ENCODE results near the gene ICAM4. TPM values are rescaled to one million over a fixed set of nuclear protein-coding genes. Genes with fewer than 3 reads are reported as not detected.
"Not testable (repeated sequence)": the region's sequence is repeated elsewhere in the genome, so short reads cannot be mapped to it uniquely, and the experiment has no call there.

ICAM4 gene
- total and polyA plus RNA-seq, 2 donors from 2014 or later: 0.85 to 1.1 TPM

GRCh38 chr19:10333758-10334587 is 47.2 kb downstream of the ICAM4 start:
- intact Hi-C loops (cut with DNase I): no loop called here
- peak in 2 of 5 donors; percentile 9 to 19 for DNase-seq
- Histone ChIP-seq H3K27me3 (ENCODE audit: control insufficient read depth, insufficient read depth, low read length) (no peaks in the 10 kb centered on the region), H3K4me1 (ENCODE audit: control insufficient read depth in 2 of 3, insufficient read depth in 2 of 3, low read depth in 1 of 3, low read length in 3 of 3) (peaks cover 0 to 21% (median 6%) of the 10 kb centered on the region in 3 donors), H3K36me3 (ENCODE audit: control insufficient read depth in 2 of 3, insufficient read depth in 3 of 3, low read length in 3 of 3) (peaks cover 0 to 6% (median 4%) of the 10 kb centered on the region in 3 donors), H3K9ac (ENCODE audit: low read length in 3 of 3) (peak overlapping the region; percentile 65 to 80 (median 72)), H3K4me3 (ENCODE audit: low read length in 3 of 3) (peak overlapping the region; percentile 71 to 98 (median 95)), H3K27ac (ENCODE audit: low read depth in 2 of 2, low read length in 2 of 2) (peak overlapping the region; percentile 85 to 86), H3K9me3 (ENCODE audit: control insufficient read depth in 2 of 3, insufficient read depth in 1 of 3, low read length in 3 of 3) (no peaks in the 10 kb centered on the region)
- FAIRE-seq: no peak
- no peak for TF ChIP-seq CTCF (IDR thresholded peaks at IDR 0.05; ENCODE audit: borderline replicate concordance, extremely low read depth, insufficient read depth)

- Histone ChIP-seq H3K4me3 (ENCODE audit: low read length in 3 of 3) (peak overlapping the region; percentile 71 to 98 (median 95)), H3K27me3 (ENCODE audit: control insufficient read depth, insufficient read depth, low read length) (no peaks in the 10 kb centered on the region), H3K27ac (ENCODE audit: low read depth in 2 of 2, low read length in 2 of 2) (peak overlapping the region; percentile 74 to 85), H3K9ac (ENCODE audit: low read length in 3 of 3) (peak overlapping the region; percentile 37 to 80 (median 72)), H3K9me3 (ENCODE audit: control insufficient read depth in 2 of 3, insufficient read depth in 1 of 3, low read length in 3 of 3) (no peaks in the 10 kb centered on the region), H3K4me1 (ENCODE audit: control insufficient read depth in 2 of 3, insufficient read depth in 2 of 3, low read depth in 1 of 3, low read length in 3 of 3) (peaks cover 0 to 21% (median 6%) of the 10 kb centered on the region in 3 donors), H3K36me3 (ENCODE audit: control insufficient read depth in 2 of 3, insufficient read depth in 3 of 3, low read length in 3 of 3) (peaks cover 0 to 6% (median 4%) of the 10 kb centered on the region in 3 donors)
- FAIRE-seq (peak; percentile 74), DNase-seq (peak; percentile 93 to 98 (median 95))
- intact Hi-C loops (cut with DNase I): no loop called here
- TF ChIP-seq CTCF (IDR thresholded peaks at IDR 0.05; ENCODE audit: borderline replicate concordance, extremely low read depth, insufficient read depth): peak; percentile 18
These were observed 48.0 kb downstream of the ICAM4 start for GRCh38 chr19:10334588-10335351.

GRCh38 chr19:10335352-10335985 is 48.7 kb downstream of the ICAM4 start:
- no peak overlapping the region for H3K9ac ChIP-seq (ENCODE audit: low read length in 3 of 3)
- peak overlapping the region in 1 of 3 donors; percentile 98 for H3K4me3 ChIP-seq (ENCODE audit: low read length in 3 of 3)
- FAIRE-seq (no peak), DNase-seq (peak in 1 of 5 donors; percentile 65)
- peaks cover 0 to under 1% (median 0%) of the 10 kb centered on the region in 3 donors for H3K36me3 ChIP-seq (ENCODE audit: control insufficient read depth in 2 of 3, insufficient read depth in 3 of 3, low read length in 3 of 3)
- peaks cover 0 to 21% (median 6%) of the 10 kb centered on the region in 3 donors for H3K4me1 ChIP-seq (ENCODE audit: control insufficient read depth in 2 of 3, insufficient read depth in 2 of 3, low read depth in 1 of 3, low read length in 3 of 3)
- H3K9me3 ChIP-seq (ENCODE audit: control insufficient read depth in 2 of 3, insufficient read depth in 1 of 3, low read length in 3 of 3): no peaks in the 10 kb centered on the region
- no peak for TF ChIP-seq CTCF (IDR thresholded peaks at IDR 0.05; ENCODE audit: borderline replicate concordance, extremely low read depth, insufficient read depth)
- intact Hi-C loops (cut with DNase I): no loop called here
- H3K27me3 ChIP-seq (ENCODE audit: control insufficient read depth, insufficient read depth, low read length): no peaks in the 10 kb centered on the region
- no peak overlapping the region for H3K27ac ChIP-seq (ENCODE audit: low read depth in 2 of 2, low read length in 2 of 2)

GRCh38 chr19:10336725-10337124 is 50.0 kb downstream of the ICAM4 start:
- peaks cover 0 to 21% (median 6%) of the 10 kb centered on the region in 3 donors for H3K4me1 ChIP-seq (ENCODE audit: control insufficient read depth in 2 of 3, insufficient read depth in 2 of 3, low read depth in 1 of 3, low read length in 3 of 3)
- not testable (repeated sequence) for H3K4me3 ChIP-seq (ENCODE audit: low read length in 3 of 3); FAIRE-seq

More at GRCh38 chr19:10336725-10337124, 50.0 kb downstream of the ICAM4 start:
- H3K36me3 ChIP-seq (ENCODE audit: control insufficient read depth in 2 of 3, insufficient read depth in 3 of 3, low read length in 3 of 3); H3K27me3 ChIP-seq (ENCODE audit: control insufficient read depth, insufficient read depth, low read length); intact Hi-C loops (cut with DNase I); H3K9me3 ChIP-seq (ENCODE audit: control insufficient read depth in 2 of 3, insufficient read depth in 1 of 3, low read length in 3 of 3); H3K9ac ChIP-seq (ENCODE audit: low read length in 3 of 3); DNase-seq; H3K27ac ChIP-seq (ENCODE audit: low read depth in 2 of 2, low read length in 2 of 2): not testable (repeated sequence)

Measured in kidney (tissue), 14 donors.